Heart left ventricle (tissue), 13 donors: ENCODE measurements around the gene CCDC68.

Experiments
- CTCF ChIP-seq, 12 donors: fragments of 200-600 bp; sonication (generic) in 4 of 12; IDR thresholded peaks; one replicate each; pipeline versions ENCODE4 v1.5.0 to v1.8.0; 2018 to 2022; ENCODE audit warnings: antibody characterized with exemption in 12 of 12, mild to moderate bottlenecking in 5 of 12
- POLR2A ChIP-seq, 2 donors: fragments of 450-650 bp; IDR thresholded peaks; one replicate each; pipeline ENCODE4 v1.6.1; 2017; ENCODE audit warnings: antibody characterized with exemption in 2 of 2, mild to moderate bottlenecking in 2 of 2, moderate library complexity in 2 of 2
- donor health status: ischemic (EF 13 %, LVEDD 7.1; RV severe dilation, severe dysfunction).
- donor health status: DM: no; HTN: yes; CAD: no.
- donor health status: DM: no; HTN: no; CAD: no.
- donor health status: ischemic (EF 25% LVEDD 6.9; RV normal size, moderate dysfunction).
- donor health status: ischemic (EF 25% LVEDD 5.7; RV mildly dilated, moderate dysfunction).
- donor health status: ischemic (EF 35%, LVEDD 5.7; RV mildly dilated, moderate dysfunction).
- donor health status: nonischemic (EF 11% LVEDD 7.7; RV severe dilation, severe dysfunction).
- donor health status: DM: yes; HTN: yes; CAD: no.
- donor health status: PGD.
- donor health status: ischemic (EF 29% LVEDD 5.4; RV normal size, mild dysfunction).
- donor health status: nonischemic (EF 23%, LVEDD 6.1; RV moderate dilation, normal function).

DNA sequence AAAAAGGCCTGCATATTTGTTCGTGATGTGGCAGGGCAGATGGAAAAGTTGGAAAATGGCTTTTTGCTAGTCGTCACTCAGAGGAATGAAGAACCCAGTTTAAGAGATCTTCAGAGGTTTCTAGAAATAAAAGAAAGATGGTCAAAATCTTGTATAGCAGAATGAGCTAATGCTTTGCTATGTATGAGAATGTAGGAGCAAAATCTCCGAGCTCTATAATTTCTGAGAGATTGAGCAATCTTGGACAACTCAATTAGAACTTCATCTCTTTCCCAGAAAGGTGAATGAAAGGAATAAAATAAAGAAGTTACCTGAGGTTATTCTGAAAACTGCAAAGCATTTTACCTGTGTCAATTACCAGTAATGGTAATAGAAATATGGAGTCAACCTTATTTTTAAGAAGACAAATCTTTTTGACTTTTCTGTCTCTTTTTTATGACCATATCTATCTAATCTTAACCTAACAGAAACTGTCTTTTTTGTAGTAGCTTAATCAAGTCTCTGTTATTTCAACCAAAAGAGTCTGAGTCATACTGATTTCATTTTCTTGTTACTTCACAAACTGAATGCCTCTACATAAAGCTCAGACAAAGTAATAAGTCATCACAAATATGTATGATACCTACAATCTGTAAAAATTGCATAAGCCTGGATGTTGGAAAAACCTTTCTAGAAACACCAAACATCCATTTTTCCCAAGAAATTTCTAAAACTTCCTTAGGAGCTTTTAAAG lies 32.5 kb downstream of the CCDC68 start:
- TF ChIP-seq CTCF (IDR thresholded peaks at IDR 0.05) (no peak), POLR2A (IDR thresholded peaks at IDR 0.05) (no peak)
